ENCODE results near the gene CACNA1S.

GRCh38 chr1:201072149-201072548 is 40.1 kb downstream of the CACNA1S start:
- TF ChIP-seq USF1 (CRISPR knock-in tag; IDR thresholded peaks at IDR 0.05): no peak
- no peak for TF ChIP-seq CREB1 (CRISPR knock-in tag; IDR thresholded peaks at IDR 0.05)
- TF ChIP-seq, protein P1, sequence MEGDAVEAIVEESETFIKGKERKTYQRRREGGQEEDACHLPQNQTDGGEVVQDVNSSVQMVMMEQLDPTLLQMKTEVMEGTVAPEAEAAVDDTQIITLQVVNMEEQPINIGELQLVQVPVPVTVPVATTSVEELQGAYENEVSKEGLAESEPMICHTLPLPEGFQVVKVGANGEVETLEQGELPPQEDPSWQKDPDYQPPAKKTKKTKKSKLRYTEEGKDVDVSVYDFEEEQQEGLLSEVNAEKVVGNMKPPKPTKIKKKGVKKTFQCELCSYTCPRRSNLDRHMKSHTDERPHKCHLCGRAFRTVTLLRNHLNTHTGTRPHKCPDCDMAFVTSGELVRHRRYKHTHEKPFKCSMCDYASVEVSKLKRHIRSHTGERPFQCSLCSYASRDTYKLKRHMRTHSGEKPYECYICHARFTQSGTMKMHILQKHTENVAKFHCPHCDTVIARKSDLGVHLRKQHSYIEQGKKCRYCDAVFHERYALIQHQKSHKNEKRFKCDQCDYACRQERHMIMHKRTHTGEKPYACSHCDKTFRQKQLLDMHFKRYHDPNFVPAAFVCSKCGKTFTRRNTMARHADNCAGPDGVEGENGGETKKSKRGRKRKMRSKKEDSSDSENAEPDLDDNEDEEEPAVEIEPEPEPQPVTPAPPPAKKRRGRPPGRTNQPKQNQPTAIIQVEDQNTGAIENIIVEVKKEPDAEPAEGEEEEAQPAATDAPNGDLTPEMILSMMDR (IDR thresholded peaks at IDR 0.05): no peak
- no peak for TF ChIP-seq TP53 (CRISPR knock-in tag; IDR thresholded peaks at IDR 0.05)
- TF ChIP-seq NR1H2 (CRISPR knock-in tag; IDR thresholded peaks at IDR 0.05): no peak
- TF ChIP-seq JUN (CRISPR knock-in tag; IDR thresholded peaks at IDR 0.05): no peak

Data from WTC11 (cell line).